A549 treated with Mapracorat at 1 μM for 4 hours (cell line): ENCODE results near the gene DMRTA1. TPM values are rescaled to one million over a fixed set of nuclear protein-coding genes. Genes with fewer than 3 reads are reported as not detected.

ENCODE experiments used
- total RNA-seq: library from RNA; stranded (reverse); fragments of 200-300 nt; extraction: Qiagen RNA extraction; gene quantifications from 5 replicates; pipeline ENCODE4 v1.2.3, GENCODE V29; 2022

DMRTA1 gene, protein sequence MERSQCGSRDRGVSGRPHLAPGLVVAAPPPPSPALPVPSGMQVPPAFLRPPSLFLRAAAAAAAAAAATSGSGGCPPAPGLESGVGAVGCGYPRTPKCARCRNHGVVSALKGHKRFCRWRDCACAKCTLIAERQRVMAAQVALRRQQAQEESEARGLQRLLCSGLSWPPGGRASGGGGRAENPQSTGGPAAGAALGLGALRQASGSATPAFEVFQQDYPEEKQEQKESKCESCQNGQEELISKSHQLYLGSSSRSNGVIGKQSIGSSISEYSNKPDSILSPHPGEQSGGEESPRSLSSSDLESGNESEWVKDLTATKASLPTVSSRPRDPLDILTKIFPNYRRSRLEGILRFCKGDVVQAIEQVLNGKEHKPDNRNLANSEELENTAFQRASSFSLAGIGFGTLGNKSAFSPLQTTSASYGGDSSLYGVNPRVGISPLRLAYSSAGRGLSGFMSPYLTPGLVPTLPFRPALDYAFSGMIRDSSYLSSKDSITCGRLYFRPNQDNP
- 0.58 to 0.83 TPM (median 0.70 TPM) in 5 replicates for total RNA-seq

DNA sequence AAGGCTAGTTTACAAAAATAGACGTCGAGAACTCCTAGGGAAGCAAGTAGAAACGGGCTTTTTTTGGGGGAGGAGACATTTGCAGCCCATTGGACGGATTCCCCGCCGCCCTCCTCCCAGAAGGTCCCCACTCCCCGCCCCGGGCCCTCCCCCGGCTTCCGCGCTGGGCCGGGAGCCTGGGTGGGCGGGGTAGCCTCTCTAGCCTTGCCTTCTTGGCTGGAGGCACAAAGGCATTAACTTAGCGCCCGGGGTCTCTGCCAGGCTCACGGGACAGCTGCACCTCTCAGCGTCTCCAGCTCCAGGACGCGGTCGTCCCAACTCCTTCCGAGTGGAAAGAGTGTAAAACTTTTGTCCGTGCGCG is at the start of gene DMRTA1:
DMRTA1 (plus strand) TSS at position 236 of the 361 bp plus-strand sequence. CDS start 242 bp downstream, outside the sequence.

